Spleen (tissue), 11 donors: ENCODE results near the gene FAM114A1. TPM values are rescaled to one million over a fixed set of nuclear protein-coding genes. Genes with fewer than 3 reads are reported as not detected.

ENCODE experiments used
- DNase-seq: peaks from one replicate; pipeline ENCODE4 v3.0.0-alpha.2; 2020
- H3K27ac ChIP-seq, 8 donors: fragments of 200-600 bp; sonication (generic) in 7 of 8; 1 replicate in 4 of 8; 2 replicates in 4 of 8; pipeline versions ENCODE4 v1.5.0 to v1.8.0; 2016 to 2021; ENCODE audit warnings: inconsistent platforms in 4 of 8, mild to moderate bottlenecking in 4 of 8, moderate library complexity in 1 of 8
- H3K27me3 ChIP-seq, 7 donors: fragments of 200-600 bp; sonication (generic) in 6 of 7; replicated peaks in 1 of 7; 1 replicate in 4 of 7; 2 replicates in 3 of 7; pipeline versions ENCODE4 v1.5.0 to v1.8.0; 2016 to 2021; ENCODE audit warnings: inconsistent platforms in 3 of 7, mild to moderate bottlenecking in 1 of 7
- H3K36me3 ChIP-seq, 6 donors: fragments of 200-600 bp; sonication (generic) in 5 of 6; 1 replicate in 4 of 6; 2 replicates in 2 of 6; pipeline versions ENCODE4 v1.5.0 to v1.8.0; 2016 to 2021; ENCODE audit warnings: inconsistent platforms in 2 of 6
- H3K4me1 ChIP-seq, 6 donors: fragments of 200-600 bp; sonication (generic) in 5 of 6; 1 replicate in 3 of 6; 2 replicates in 3 of 6; pipeline versions ENCODE4 v1.5.0 to v1.8.0; 2016 to 2021; ENCODE audit warnings: inconsistent platforms in 3 of 6
- H3K4me3 ChIP-seq, 8 donors: fragments of 200-600 bp; sonication (generic) in 7 of 8; 1 replicate in 4 of 8; 2 replicates in 4 of 8; pipeline versions ENCODE4 v1.5.0 to v1.8.0; 2016 to 2021; ENCODE audit warnings: inconsistent platforms in 4 of 8, mild to moderate bottlenecking in 4 of 8, moderate library complexity in 2 of 8
- H3K9me3 ChIP-seq, 8 donors: fragments of 200-600 bp; sonication (generic) in 7 of 8; 1 replicate in 4 of 8; 2 replicates in 4 of 8; pipeline versions ENCODE4 v1.5.0 to v1.8.0; 2016 to 2021; ENCODE audit warnings: inconsistent platforms in 4 of 8
- POLR2A ChIP-seq, 3 donors: fragments of 450-650 bp; IDR thresholded peaks; one replicate each; pipeline ENCODE4 v1.5.1; 2017; ENCODE audit warnings: antibody characterized with exemption in 3 of 3, mild to moderate bottlenecking in 1 of 3
- POLR2AphosphoS5 ChIP-seq, 3 donors: sonication (generic); formaldehyde crosslinking; IDR thresholded peaks; one replicate each; pipeline ENCODE4 v1.5.1; 2017; ENCODE audit warnings: antibody characterized with exemption in 3 of 3
- WGBS, 5 donors: extraction: QIAGEN DNeasy Blood & Tissue Kit in 3 of 5; methylation state at CpG; one replicate each; pipeline versions ENCODE4 v1.1.5 to v1.1.7; 2013 to 2018; 5-methylcytosine and 5-hydroxymethylcytosine counted together
- intact Hi-C: fragments of 100-400 bp; cut with DNase I; formaldehyde crosslinking; loops from one replicate; pipeline ENCODE4 v1.15.0; 2023; ENCODE audit warnings: low total_unique reads
- microRNA-seq, 3 donors: library from miRNA; unstranded; fragments of <30 nt; microRNA quantifications; one replicate each; pipeline versions ENCODE4 to v1.1.0, GENCODE V29; 2019 to 2020
- polyA plus RNA-seq, 3 donors: library from polyadenylated mRNA; stranded (reverse); fragments of 200-250 nt; gene quantifications; one replicate each; pipeline ENCODE4 v1.2.1, GENCODE V29; 2013
- small RNA-seq, 4 donors: library from RNA; depleted of rRNA; stranded (forward); fragments of <200 nt; gene quantifications; one replicate each; pipeline ENCODE3, GENCODE V24; 2016
- total RNA-seq, 7 donors: library from RNA; depleted of rRNA in 3 of 7; stranded (reverse); fragments of >200 nt in 3 of 7; fragmentation: NEBNext Ultra II Directional in 4 of 7; extraction: Animal tissue kit (Norgen Biotek cat#: 25700) in 4 of 7; gene quantifications; one replicate each; pipeline versions ENCODE4 v1.1.0 to v1.2.1, GENCODE V29; 2016 to 2021
- TF ChIP-seq, protein P1 (sequence below), 11 experiments: fragments of 200-600 bp in 7 of 11; fragments of 450-650 bp in 4 of 11; sonication (generic) in 4 of 11; IDR thresholded peaks in 8 of 11; conservative IDR thresholded peaks in 3 of 11; 1 replicate in 7 of 11; 2 replicates in 4 of 11; pipeline versions ENCODE4 v1.4.0 to v1.8.0; 2016 to 2021; ENCODE audit warnings: antibody characterized with exemption in 11 of 11, inconsistent platforms in 4 of 11, mild to moderate bottlenecking in 1 of 11
- donor health status: healthy with polysubstance abuse.
- donor health status: DM: no; HTN: no; CAD: no; lungs with moderate emphysema.
- donor health status: DM: no; HTN: no; CAD: no.
- donor health status: Bipolar disorder and iron deficiency.
- donor health status: healthy.
- donor health status: DM: no; HTN: no; CAD: no.
- donor health status: DM: yes; HTN: yes; CAD: no.

The FAM114A1 gene
- total and polyA plus RNA-seq, 10 donors = 3.9 to 50.2 (median 24.1) TPM

- TF ChIP-seq POLR2A (IDR thresholded peaks at IDR 0.05) = no peak
- TF ChIP-seq POLR2AphosphoS5 (IDR thresholded peaks at IDR 0.05) = no peak
- TF ChIP-seq, protein P1, sequence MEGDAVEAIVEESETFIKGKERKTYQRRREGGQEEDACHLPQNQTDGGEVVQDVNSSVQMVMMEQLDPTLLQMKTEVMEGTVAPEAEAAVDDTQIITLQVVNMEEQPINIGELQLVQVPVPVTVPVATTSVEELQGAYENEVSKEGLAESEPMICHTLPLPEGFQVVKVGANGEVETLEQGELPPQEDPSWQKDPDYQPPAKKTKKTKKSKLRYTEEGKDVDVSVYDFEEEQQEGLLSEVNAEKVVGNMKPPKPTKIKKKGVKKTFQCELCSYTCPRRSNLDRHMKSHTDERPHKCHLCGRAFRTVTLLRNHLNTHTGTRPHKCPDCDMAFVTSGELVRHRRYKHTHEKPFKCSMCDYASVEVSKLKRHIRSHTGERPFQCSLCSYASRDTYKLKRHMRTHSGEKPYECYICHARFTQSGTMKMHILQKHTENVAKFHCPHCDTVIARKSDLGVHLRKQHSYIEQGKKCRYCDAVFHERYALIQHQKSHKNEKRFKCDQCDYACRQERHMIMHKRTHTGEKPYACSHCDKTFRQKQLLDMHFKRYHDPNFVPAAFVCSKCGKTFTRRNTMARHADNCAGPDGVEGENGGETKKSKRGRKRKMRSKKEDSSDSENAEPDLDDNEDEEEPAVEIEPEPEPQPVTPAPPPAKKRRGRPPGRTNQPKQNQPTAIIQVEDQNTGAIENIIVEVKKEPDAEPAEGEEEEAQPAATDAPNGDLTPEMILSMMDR (IDR thresholded peaks at IDR 0.05 in 8 of 11, conservative IDR thresholded peaks at IDR 0.05 in 3 of 11) = no peak
- WGBS, 5 donors = 85 to 99% (median 91%) methylated on average over 5 of the region's 5 CpGs
These were observed 122.6 kb downstream of the FAM114A1 start for GRCh38 chr4:38990241-38990640.

DNA sequence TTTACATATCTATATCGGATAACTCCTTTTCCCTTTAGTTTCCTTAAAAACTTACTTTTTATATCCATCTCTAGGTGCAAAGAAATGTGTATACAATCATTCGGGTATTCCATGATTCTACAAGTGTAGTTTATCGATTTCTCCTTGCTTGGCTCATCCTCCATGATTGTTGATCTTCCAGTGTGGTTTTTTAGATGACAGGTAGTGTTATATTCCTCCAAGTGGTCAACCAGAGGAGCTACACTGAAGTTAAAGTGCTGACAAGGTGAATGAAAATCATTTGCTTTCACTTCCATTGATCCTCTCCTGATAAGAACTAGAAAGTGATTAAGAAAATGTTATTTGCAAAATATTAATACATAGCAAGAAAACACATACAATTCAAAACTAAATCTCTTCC lies 126.1 kb downstream of the FAM114A1 start:
- no peak for DNase-seq
- Histone ChIP-seq H3K4me1 (no peaks in the 10 kb centered on the region), H3K9me3 (no peaks in the 10 kb centered on the region), H3K27ac (no peak overlapping the region), H3K4me3 (no peak overlapping the region), H3K36me3 (peaks cover 0 to 73% (median 5%) of the 10 kb centered on the region in 6 donors), H3K27me3 (no peaks in the 10 kb centered on the region)
- TF ChIP-seq POLR2A (IDR thresholded peaks at IDR 0.05) = no peak
- no peak for TF ChIP-seq POLR2AphosphoS5 (IDR thresholded peaks at IDR 0.05)
- TF ChIP-seq, protein P1 (IDR thresholded peaks at IDR 0.05 in 8 of 11, conservative IDR thresholded peaks at IDR 0.05 in 3 of 11) = no peak
- intact Hi-C loops = no loop called here
- WGBS, 5 donors = 94 to 98% (median 96%) methylated on average over 3 of the region's 3 CpGs

More at GRCh38 chr4:38990241-38990640, 122.6 kb downstream of the FAM114A1 start:
- H3K9me3 ChIP-seq = no peaks in the 10 kb centered on the region
- H3K4me1 ChIP-seq = peaks cover 0 to 25% (median 12%) of the 10 kb centered on the region in 6 donors
- intact Hi-C loops = no loop called here
- H3K27ac ChIP-seq = no peak overlapping the region
- H3K27me3 ChIP-seq = no peaks in the 10 kb centered on the region
- H3K36me3 ChIP-seq = peaks cover 0 to 61% (median 1%) of the 10 kb centered on the region in 6 donors
- H3K4me3 ChIP-seq = no peak overlapping the region
- DNase-seq = no peak

GRCh38 chr4:38994135-38994534 lies 126.5 kb downstream of the FAM114A1 start:
- peaks cover 0 to 71% (median 5%) of the 10 kb centered on the region in 6 donors for H3K36me3 ChIP-seq
- peaks cover 0 to 2% (median under 1%) of the 10 kb centered on the region in 8 donors for H3K9me3 ChIP-seq
- H3K4me3 ChIP-seq = no peak overlapping the region
- DNase-seq = no peak
- no peak overlapping the region for H3K27ac ChIP-seq
- WGBS, 5 donors = 90 to 98% (median 95%) methylated on average over 4 of the region's 4 CpGs
- H3K4me1 ChIP-seq = no peaks in the 10 kb centered on the region
- H3K27me3 ChIP-seq = no peaks in the 10 kb centered on the region
- TF ChIP-seq, protein P1 (IDR thresholded peaks at IDR 0.05 in 8 of 11, conservative IDR thresholded peaks at IDR 0.05 in 3 of 11) = no peak
- TF ChIP-seq POLR2A (IDR thresholded peaks at IDR 0.05) (no peak), POLR2AphosphoS5 (IDR thresholded peaks at IDR 0.05) (no peak)
- intact Hi-C loops = no loop called here

Small RNA genes lying within 50 kb of the gene (microRNA-seq; reads per million reads assigned to microRNA genes)
- 466 to 625 (median 474) reads per million in 3 donors for gene MIR574

Small RNA genes lying within 50 kb of the gene (small RNA-seq; reads per million reads assigned to genes)
- gene MIR574 = 3.5 to 8.8 (median 5.4) reads per million in 4 donors

Other genes starting within 250 kb of the FAM114A1 start
- 10 to 100 TPM; 60.6 to 87.5 (median 77.9) TPM for gene KLF3, start 203.6 kb upstream of the FAM114A1 start, total RNA-seq
- 10 to 100 TPM in 1 of 3 donors, 1 to 10 TPM in 2; 8.0 to 16.4 (median 9.5) TPM for gene KLF3, start 203.6 kb upstream of the FAM114A1 start, polyA plus RNA-seq
- gene TLR10, start 84.8 kb upstream of the FAM114A1 start, total RNA-seq = 10 to 100 TPM; 29.6 to 70.1 (median 42.0) TPM
- 10 to 100 TPM; 46.2 to 81.4 (median 68.1) TPM for gene TLR10, start 84.8 kb upstream of the FAM114A1 start, polyA plus RNA-seq
- 100 to 1,000 TPM in 5 of 7 donors, 10 to 100 TPM in 2; 84.9 to 190 (median 119) TPM for gene TLR1, start 63.0 kb upstream of the FAM114A1 start, total RNA-seq
- gene TLR1, start 63.0 kb upstream of the FAM114A1 start, polyA plus RNA-seq = 10 to 100 TPM in 2 of 3 donors, 1 to 10 TPM in 1; 7.6 to 10.8 (median 10.5) TPM
- 10 to 100 TPM; 23.2 to 55.1 (median 37.5) TPM for gene TLR6, start 11.0 kb upstream of the FAM114A1 start, total RNA-seq
- 10 to 100 TPM in 2 of 3 donors, 1 to 10 TPM in 1; 5.5 to 10.7 (median 10.3) TPM for gene TLR6, start 11.0 kb upstream of the FAM114A1 start, polyA plus RNA-seq
- gene TMEM156, start 164.6 kb downstream of the FAM114A1 start, total RNA-seq = 10 to 100 TPM; 10.5 to 24.5 (median 15.9) TPM
- gene TMEM156, start 164.6 kb downstream of the FAM114A1 start, polyA plus RNA-seq = 10 to 100 TPM; 31.2 to 76.1 (median 67.2) TPM
- 10 to 100 TPM; 32.1 to 46.9 (median 40.4) TPM for gene KLHL5, start 194.4 kb downstream of the FAM114A1 start, total RNA-seq
- gene KLHL5, start 194.4 kb downstream of the FAM114A1 start, polyA plus RNA-seq = 10 to 100 TPM in 1 of 3 donors, 1 to 10 TPM in 2; 7.5 to 10.2 (median 9.3) TPM